NCI-H2107 treated with DMSO at 0.1 percent for 48 hours (cell line): ENCODE data around the gene GABARAP.

Experiments used
- DNase-seq: peaks from one replicate; lab custom pipeline; 2025; ENCODE audit not compliant: unreplicated experiment; lab: John Stamatoyannopoulos, UW

The GABARAP gene

GRCh38 chr17:7241783-7242716 is at the start of gene GABARAP:
Gene GABARAP (minus strand): TSS chr17:7242449. CDS start chr17:7242330, 119 bp downstream.
- DNase-seq = peak; percentile 69

GRCh38 chr17:7290685-7291084 is 48.4 kb upstream of the GABARAP start:
- DNase-seq = no peak

- DNase-seq = no peak
Observed at GRCh38 chr17:7290166-7290565, 47.9 kb upstream of the GABARAP start.

GRCh38 chr17:7289256-7290032 is 47.2 kb upstream of the GABARAP start:
- no peak for DNase-seq

- no peak for DNase-seq
Observed at GRCh38 chr17:7285679-7286078, 43.4 kb upstream of the GABARAP start.

GRCh38 chr17:7284911-7285310 is 42.7 kb upstream of the GABARAP start:
- DNase-seq = no peak

GRCh38 chr17:7283471-7284216 is 41.4 kb upstream of the GABARAP start:
- no peak for DNase-seq

- DNase-seq = no peak
Observed at GRCh38 chr17:7282752-7283321, 40.6 kb upstream of the GABARAP start.

- no peak for DNase-seq
Observed at GRCh38 chr17:7281953-7282751, 39.9 kb upstream of the GABARAP start.

GRCh38 chr17:7281074-7281952 is 39.1 kb upstream of the GABARAP start, which contains the start of gene SLC2A4:
Gene SLC2A4 (plus strand): TSS chr17:7281718. CDS start chr17:7281935, 217 bp downstream.
- DNase-seq = no peak

- peak; percentile 59 for DNase-seq
Observed at GRCh38 chr17:7280519-7281073, 38.3 kb upstream of the GABARAP start.

GRCh38 chr17:7279448-7279847 is 37.2 kb upstream of the GABARAP start:
- DNase-seq = no peak

GRCh38 chr17:7266784-7267183 is 24.5 kb upstream of the GABARAP start:
- no peak for DNase-seq

GRCh38 chr17:7263801-7264078 is 21.5 kb upstream of the GABARAP start:
- no peak for DNase-seq

- peak; percentile 10 for DNase-seq
Observed at GRCh38 chr17:7262935-7263800, 20.9 kb upstream of the GABARAP start.

GRCh38 chr17:7262192-7262934 is 20.1 kb upstream of the GABARAP start, which contains the start of gene CLDN7:
Gene CLDN7 (minus strand): TSS chr17:7262478. CDS start chr17:7262043, 435 bp downstream.
- DNase-seq = peak; percentile 33
